HepG2 (cell line): ENCODE measurements around the gene UST. TPM values are rescaled to one million over a fixed set of nuclear protein-coding genes. Genes with fewer than 3 reads are reported as not detected.

ENCODE experiments used
- ATAC-seq: fragments of 200-7000 bp; cut with Tn5 transposase; 3 replicates; pipeline ENCODE4 v1.9.1; 2020; ENCODE audit warnings: mild to moderate bottlenecking, moderate library complexity
- BruUV-seq: library from RNA; stranded (reverse); fragments of 400-500 nt; replicated peaks from 2 replicates; lab custom pipeline; 2021; lab: Mats Ljungman, UMichigan
- CTCF ChIA-PET: fragments of 300-600 bp; formaldehyde crosslinking; extraction: SDS; loops from one replicate; lab custom pipeline; 2021; ENCODE audit warnings: low total read pairs, inconsistent platforms, low intra/inter-chr PET ratio; lab: Yijun Ruan, JAX
- POLR2A ChIA-PET: fragments of 350-600 bp; sonication (Branson Sonifier 250); formaldehyde crosslinking; loops from one replicate; lab custom pipeline; 2020; ENCODE audit warnings: antibody characterized with exemption, inconsistent platforms; lab: Yijun Ruan, JAX
- DNase-seq: peaks from one replicate; pipeline ENCODE4 v3.0.0-alpha.2; 2015; ENCODE audit warnings: low spot score
- FAIRE-seq: peaks from 3 replicates; lab custom pipeline; 2011; peaks lifted over from hg19 to GRCh38; lab: Jason Lieb, UNC
- H2AFZ ChIP-seq: one replicate; pipeline ENCODE4 v1.6.1; 2011; ENCODE audit warnings: low read length, inconsistent platforms
- H3K27ac ChIP-seq: fragments of 300-600 bp; 3 replicates; pipeline ENCODE4 v1.8.0; 2011; ENCODE audit warnings: mixed run types, mild to moderate bottlenecking, mixed read lengths, low read length, inconsistent platforms; ENCODE audit not compliant: insufficient read depth; ENCODE audit errors: extremely low read length
- H3K27me3 ChIP-seq, 2 experiments: fragments of 200-600 bp in 1 of 2; 2 replicates in 1 of 2; 3 replicates in 1 of 2; pipeline versions ENCODE4 v1.6.0 to v1.8.0; 2011; ENCODE audit warnings: low read length in 2 of 2, mild to moderate bottlenecking in 2 of 2, moderate library complexity in 2 of 2, inconsistent platforms in 1 of 2; ENCODE audit not compliant: insufficient read depth in 2 of 2, control insufficient read depth in 1 of 2
- H3K36me3 ChIP-seq, 2 experiments: fragments of 200-600 bp in 1 of 2; replicated peaks in 1 of 2; 2 replicates in 1 of 2; 3 replicates in 1 of 2; pipeline versions ENCODE4 v1.5.1 to v1.8.0; 2011; ENCODE audit warnings: low read length in 2 of 2, inconsistent platforms in 1 of 2; ENCODE audit not compliant: insufficient read depth in 2 of 2, control insufficient read depth in 1 of 2
- H3K4me1 ChIP-seq: 2 replicates; pipeline ENCODE4 v1.5.1; 2012; ENCODE audit warnings: low read length, inconsistent platforms; ENCODE audit not compliant: insufficient read depth
- H3K4me2 ChIP-seq: 2 replicates; pipeline ENCODE4 v1.6.0; 2011; ENCODE audit warnings: low read depth, low read length, inconsistent platforms
- H3K4me3 ChIP-seq, 3 experiments: fragments of 200-600 bp in 1 of 3; sonication (generic), shearing (Covaris generic) in 1 of 3; replicated peaks in 1 of 3; 2 replicates each; pipeline ENCODE4 v1.5.1; 2011 to 2016; ENCODE audit warnings: low read length in 3 of 3, inconsistent platforms in 2 of 3, low read depth in 2 of 3, mild to moderate bottlenecking in 2 of 3, control low read depth in 1 of 3, mixed read lengths in 1 of 3; ENCODE audit not compliant: insufficient read depth in 1 of 3
- H3K79me2 ChIP-seq: one replicate; pipeline ENCODE4 v1.6.1; 2011; ENCODE audit warnings: low read length, inconsistent platforms; ENCODE audit not compliant: insufficient read depth
- H3K9ac ChIP-seq: 2 replicates; pipeline ENCODE4 v1.6.0; 2011; ENCODE audit warnings: mild to moderate bottlenecking, low read depth, low read length, inconsistent platforms; ENCODE audit not compliant: insufficient read depth
- H3K9me3 ChIP-seq: 2 replicates; pipeline ENCODE4 v1.5.1; 2012; ENCODE audit warnings: mild to moderate bottlenecking, low read length
- H4K20me1 ChIP-seq: 2 replicates; pipeline ENCODE4 v1.6.0; 2011; ENCODE audit warnings: inconsistent platforms, mild to moderate bottlenecking, low read length, moderate library complexity; ENCODE audit not compliant: insufficient read depth
- HIC2 ChIP-seq: sonication (generic); formaldehyde crosslinking; IDR thresholded peaks from 2 replicates; pipeline ENCODE4 v1.9.0; 2022; ENCODE audit warnings: low read depth, missing genetic modification reagents
- HOXA7 ChIP-seq: sonication (generic); formaldehyde crosslinking; IDR thresholded peaks from 2 replicates; pipeline ENCODE4 v1.8.1; 2022; ENCODE audit warnings: mild to moderate bottlenecking, missing genetic modification reagents, moderate library complexity
- NFKBIZ ChIP-seq: IDR thresholded peaks from 2 replicates; pipeline ENCODE4 v1.6.1; 2018; ENCODE audit warnings: missing genetic modification reagents, missing compliant biosample characterization
- NFRKB ChIP-seq: fragments of 450-650 bp; IDR thresholded peaks from 2 replicates; pipeline ENCODE4 v1.6.1; 2017
- PHB2 ChIP-seq: fragments of 450-650 bp; IDR thresholded peaks from 2 replicates; pipeline ENCODE4 v1.6.1; 2018; ENCODE audit not compliant: partially characterized antibody
- WIZ ChIP-seq: sonication (generic); formaldehyde crosslinking; IDR thresholded peaks from 2 replicates; pipeline ENCODE4 v1.5.1; 2020; ENCODE audit warnings: mild to moderate bottlenecking, missing genetic modification reagents
- ZBTB20 ChIP-seq: sonication (generic); formaldehyde crosslinking; IDR thresholded peaks from 2 replicates; pipeline ENCODE4 v1.8.1; 2023; ENCODE audit warnings: missing genetic modification reagents, low read depth, mild to moderate bottlenecking, borderline replicate concordance
- WGBS: methylation state at CpG from one replicate; pipeline ENCODE4 v1.1.6; 2017; ENCODE audit warnings: low lambda C conversion rate; 5-methylcytosine and 5-hydroxymethylcytosine counted together
- in situ Hi-C: cut with HindIII; loops from 2 replicates; pipeline ENCODE4 v1.10.0; 2017; ENCODE audit warnings: low pct_unique_long_range_greater_than_20kb; ENCODE audit not compliant: extremely low pct_ligation_motif_present
- intact Hi-C: fragments of 100-400 bp; cut with micrococcal nuclease; formaldehyde crosslinking; loops from one replicate; pipeline ENCODE4 v1.10.0; 2022; ENCODE audit not compliant: unreplicated experiment
- polyA plus RNA-seq, 8 experiments: library from polyadenylated mRNA; depleted of rRNA in 3 of 8; stranded (reverse) in 7 of 8; unstranded in 1 of 8; fragments of >200 nt; fragmentation: Illumina TruSeq in 4 of 8; extraction: Trizol in 4 of 8; gene quantifications; 2 replicates each; pipeline versions ENCODE4 v1.2.1 to v1.2.3, GENCODE V29; 2011 to 2016; ENCODE audit warnings: low read depth in 4 of 8, missing spikeins in 1 of 8, mixed read lengths in 1 of 8; ENCODE audit not compliant: insufficient read depth in 1 of 8
- total RNA-seq, 5 experiments: library from RNA; depleted of rRNA; stranded (reverse); fragments of >200 nt; fragmentation: Illumina TruSeq; extraction: Trizol; gene quantifications; 2 replicates each; pipeline ENCODE4 v1.2.3, GENCODE V29; 2016; ENCODE audit warnings: low read depth in 1 of 5
- TF ChIP-seq, protein P1 (sequence below): sonication (generic); formaldehyde crosslinking; IDR thresholded peaks from 2 replicates; pipeline ENCODE4 v1.8.1; 2023; ENCODE audit warnings: missing genetic modification reagents, inconsistent platforms, borderline replicate concordance
- TF ChIP-seq, protein P2 (sequence below): sonication (generic); formaldehyde crosslinking; IDR thresholded peaks from 2 replicates; pipeline ENCODE4 v1.4.0; 2020; ENCODE audit warnings: missing genetic modification reagents

The UST gene
- total and polyA plus RNA-seq, 2 of the 13 experiments (the other 11 are each of a cell fraction or from before 2014, with no cell fraction given): 0.27 TPM; not detected in 1

DNA sequence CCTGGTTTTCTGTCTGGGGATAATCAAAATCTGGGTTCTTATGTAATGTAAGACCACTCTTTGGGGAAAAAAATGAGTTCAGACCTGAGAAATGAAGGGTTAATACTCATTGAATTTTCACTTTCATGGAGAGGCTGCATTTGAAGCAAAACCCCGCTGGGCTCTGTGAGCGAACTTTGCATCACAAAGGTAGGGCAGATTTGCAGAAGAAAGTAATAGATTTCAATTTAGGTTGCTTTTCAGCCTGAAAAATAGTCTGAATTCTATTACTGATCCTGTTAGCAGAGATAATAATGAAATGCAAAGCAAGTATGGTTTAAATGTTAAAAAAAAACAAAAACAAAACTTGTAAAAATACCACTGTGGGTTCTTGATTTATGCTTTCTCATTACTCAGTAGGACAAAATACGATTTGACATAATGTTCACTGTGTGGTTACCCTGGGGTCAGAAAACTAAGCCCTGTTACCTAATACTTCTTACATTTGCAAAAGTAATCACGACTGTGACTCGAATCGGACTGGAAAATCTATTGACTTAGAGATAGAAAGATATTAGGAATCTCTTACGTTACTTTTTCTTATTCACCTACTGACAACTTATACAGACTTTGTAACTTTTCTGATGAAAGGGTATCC, 72.2 kb downstream of the UST start:
- no TSS peak for BruUV-seq
- ATAC-seq: no peak
- Histone ChIP-seq H3K27me3 (0 out of 5 replicates have a peak, but pooled peaks cover 0 to 5% of the 10 kb centered on the region in 2 experiments), H3K4me1 (no peaks in the 10 kb centered on the region), H3K79me2 (no peaks in the 10 kb centered on the region), H3K9me3 (no peaks in the 10 kb centered on the region), H2AFZ (no peak overlapping the region), H3K9ac (no peak overlapping the region), H3K27ac (no peak overlapping the region), H3K4me2 (no peak overlapping the region), H3K36me3 (no peaks in the 10 kb centered on the region), H4K20me1 (no peaks in the 10 kb centered on the region), H3K4me3 (no peak overlapping the region)
- POLR2A ChIA-PET: no interaction called here
- WGBS: 9% methylated on average over 7 of the region's 7 CpGs
- no peak for DNase-seq
- in situ Hi-C loops (no loop called here), intact Hi-C loops (no loop called here)
- TF ChIP-seq HOXA7: no peak
- TF ChIP-seq, protein P1, sequence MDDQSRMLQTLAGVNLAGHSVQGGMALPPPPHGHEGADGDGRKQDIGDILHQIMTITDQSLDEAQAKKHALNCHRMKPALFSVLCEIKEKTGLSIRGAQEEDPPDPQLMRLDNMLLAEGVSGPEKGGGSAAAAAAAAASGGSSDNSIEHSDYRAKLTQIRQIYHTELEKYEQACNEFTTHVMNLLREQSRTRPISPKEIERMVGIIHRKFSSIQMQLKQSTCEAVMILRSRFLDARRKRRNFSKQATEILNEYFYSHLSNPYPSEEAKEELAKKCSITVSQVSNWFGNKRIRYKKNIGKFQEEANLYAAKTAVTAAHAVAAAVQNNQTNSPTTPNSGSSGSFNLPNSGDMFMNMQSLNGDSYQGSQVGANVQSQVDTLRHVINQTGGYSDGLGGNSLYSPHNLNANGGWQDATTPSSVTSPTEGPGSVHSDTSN: no peak
- TF ChIP-seq, protein P2, sequence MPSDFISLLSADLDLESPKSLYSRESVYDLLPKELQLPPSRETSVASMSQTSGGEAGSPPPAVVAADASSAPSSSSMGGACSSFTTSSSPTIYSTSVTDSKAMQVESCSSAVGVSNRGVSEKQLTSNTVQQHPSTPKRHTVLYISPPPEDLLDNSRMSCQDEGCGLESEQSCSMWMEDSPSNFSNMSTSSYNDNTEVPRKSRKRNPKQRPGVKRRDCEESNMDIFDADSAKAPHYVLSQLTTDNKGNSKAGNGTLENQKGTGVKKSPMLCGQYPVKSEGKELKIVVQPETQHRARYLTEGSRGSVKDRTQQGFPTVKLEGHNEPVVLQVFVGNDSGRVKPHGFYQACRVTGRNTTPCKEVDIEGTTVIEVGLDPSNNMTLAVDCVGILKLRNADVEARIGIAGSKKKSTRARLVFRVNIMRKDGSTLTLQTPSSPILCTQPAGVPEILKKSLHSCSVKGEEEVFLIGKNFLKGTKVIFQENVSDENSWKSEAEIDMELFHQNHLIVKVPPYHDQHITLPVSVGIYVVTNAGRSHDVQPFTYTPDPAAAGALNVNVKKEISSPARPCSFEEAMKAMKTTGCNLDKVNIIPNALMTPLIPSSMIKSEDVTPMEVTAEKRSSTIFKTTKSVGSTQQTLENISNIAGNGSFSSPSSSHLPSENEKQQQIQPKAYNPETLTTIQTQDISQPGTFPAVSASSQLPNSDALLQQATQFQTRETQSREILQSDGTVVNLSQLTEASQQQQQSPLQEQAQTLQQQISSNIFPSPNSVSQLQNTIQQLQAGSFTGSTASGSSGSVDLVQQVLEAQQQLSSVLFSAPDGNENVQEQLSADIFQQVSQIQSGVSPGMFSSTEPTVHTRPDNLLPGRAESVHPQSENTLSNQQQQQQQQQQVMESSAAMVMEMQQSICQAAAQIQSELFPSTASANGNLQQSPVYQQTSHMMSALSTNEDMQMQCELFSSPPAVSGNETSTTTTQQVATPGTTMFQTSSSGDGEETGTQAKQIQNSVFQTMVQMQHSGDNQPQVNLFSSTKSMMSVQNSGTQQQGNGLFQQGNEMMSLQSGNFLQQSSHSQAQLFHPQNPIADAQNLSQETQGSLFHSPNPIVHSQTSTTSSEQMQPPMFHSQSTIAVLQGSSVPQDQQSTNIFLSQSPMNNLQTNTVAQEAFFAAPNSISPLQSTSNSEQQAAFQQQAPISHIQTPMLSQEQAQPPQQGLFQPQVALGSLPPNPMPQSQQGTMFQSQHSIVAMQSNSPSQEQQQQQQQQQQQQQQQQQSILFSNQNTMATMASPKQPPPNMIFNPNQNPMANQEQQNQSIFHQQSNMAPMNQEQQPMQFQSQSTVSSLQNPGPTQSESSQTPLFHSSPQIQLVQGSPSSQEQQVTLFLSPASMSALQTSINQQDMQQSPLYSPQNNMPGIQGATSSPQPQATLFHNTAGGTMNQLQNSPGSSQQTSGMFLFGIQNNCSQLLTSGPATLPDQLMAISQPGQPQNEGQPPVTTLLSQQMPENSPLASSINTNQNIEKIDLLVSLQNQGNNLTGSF (CRISPR knock-in tag): no peak
- TF ChIP-seq NFRKB: no peak
- no peak for TF ChIP-seq PHB2
- TF ChIP-seq NFKBIZ: no peak
- TF ChIP-seq WIZ (CRISPR knock-in tag): no peak
- no peak for TF ChIP-seq ZBTB20
- TF ChIP-seq HIC2 (CRISPR knock-in tag): no peak
- CTCF ChIA-PET: no interaction called here
- no peak for FAIRE-seq
